HCT116 (cell line): ENCODE results near the gene SLAMF7. TPM values are rescaled to one million over a fixed set of nuclear protein-coding genes. Genes with fewer than 3 reads are reported as not detected.

Experiments
- ATAC-seq: fragments of 200-7000 bp; cut with Tn5 transposase; 2 replicates; pipeline ENCODE4 v1.9.1; 2020; ENCODE audit warnings: mild to moderate bottlenecking, moderate library complexity
- BruUV-seq: library from RNA; stranded (reverse); fragments of 400-500 nt; replicated peaks from 2 replicates; lab custom pipeline; 2021; lab: Mats Ljungman, UMichigan
- CTCF ChIA-PET: fragments of 300-600 bp; sonication (Branson Sonifier 250); formaldehyde crosslinking; loops from one replicate; lab custom pipeline; 2021; ENCODE audit warnings: antibody characterized with exemption; lab: Charles Lee
- POLR2A ChIA-PET: fragments of 300-600, 350-600 bp; sonication (Branson Sonifier 250); formaldehyde crosslinking; loops from one replicate; lab custom pipeline; 2021; ENCODE audit warnings: antibody characterized with exemption; lab: Charles Lee
- RAD21 ChIA-PET, 2 experiments: fragments of 300-600 bp; sonication (Branson Sonifier 250); formaldehyde crosslinking; loops; one replicate each; lab custom pipeline; 2023; ENCODE audit warnings: low total read pairs in 2 of 2; ENCODE audit not compliant: uncharacterized antibody in 2 of 2, unreplicated experiment in 2 of 2, low non-redundant PET in 1 of 2; lab: Charles Lee
- DNase-seq: peaks from one replicate; pipeline ENCODE4 v3.0.0-alpha.2; 2010; ENCODE audit warnings: low read depth, low spot score
- H2AFZ ChIP-seq: fragments of 200-600 bp; shearing (Covaris generic), sonication (generic); 2 replicates; pipeline ENCODE4 v1.6.1; 2017; ENCODE audit warnings: low read depth, mixed run types, mixed read lengths, antibody characterized with exemption, low read length; ENCODE audit not compliant: poor library complexity, severe bottlenecking
- H3K27ac ChIP-seq: 2 replicates; pipeline ENCODE4 v1.5.1; 2012; ENCODE audit warnings: low read depth, low read length
- H3K27me3 ChIP-seq: fragments of 200-600 bp; sonication (generic); 2 replicates; pipeline ENCODE4 v1.6.1; 2016; ENCODE audit warnings: mixed run types, low read length, mixed read lengths; ENCODE audit not compliant: insufficient read depth
- H3K36me3 ChIP-seq, 2 experiments: fragments of 200-500 bp in 1 of 2; fragments of 200-600 bp in 1 of 2; sonication (Bioruptor generic) in 1 of 2; sonication (generic) in 1 of 2; 2 replicates each; pipeline versions ENCODE4 v1.5.1 to v1.6.1; 2014 to 2016; ENCODE audit warnings: low read length in 2 of 2, inconsistent platforms in 1 of 2, mixed read lengths in 1 of 2, mixed run types in 1 of 2; ENCODE audit not compliant: insufficient read depth in 2 of 2, control insufficient read depth in 1 of 2
- H3K4me1 ChIP-seq, 2 experiments: fragments of 200-600 bp in 1 of 2; sonication (generic) in 1 of 2; 2 replicates each; pipeline versions ENCODE4 v1.5.1 to v1.6.1; 2012 to 2017; ENCODE audit warnings: low read length in 2 of 2, inconsistent platforms in 1 of 2, mild to moderate bottlenecking in 1 of 2, mixed read lengths in 1 of 2, mixed run types in 1 of 2, moderate library complexity in 1 of 2; ENCODE audit not compliant: insufficient read depth in 2 of 2, control insufficient read depth in 1 of 2
- H3K4me2 ChIP-seq: fragments of 200-600 bp; sonication (generic); 2 replicates; pipeline ENCODE4 v1.6.1; 2017; ENCODE audit warnings: mixed run types, low read length, mixed read lengths
- H3K4me3 ChIP-seq, 2 experiments: fragments of 200-600 bp in 1 of 2; sonication (generic) in 1 of 2; replicated peaks in 1 of 2; 2 replicates each; pipeline ENCODE4 v1.5.1; 2011 to 2016; ENCODE audit warnings: low read length in 2 of 2, control low read depth in 1 of 2, low read depth in 1 of 2, mild to moderate bottlenecking in 1 of 2, mixed read lengths in 1 of 2, mixed run types in 1 of 2
- H3K79me2 ChIP-seq: fragments of 200-600 bp; sonication (generic); 2 replicates; pipeline ENCODE4 v1.6.1; 2017; ENCODE audit warnings: mild to moderate bottlenecking, mixed run types, low read length, moderate library complexity, mixed read lengths; ENCODE audit not compliant: insufficient read depth
- H3K9ac ChIP-seq: fragments of 200-600 bp; sonication (generic); 2 replicates; pipeline ENCODE4 v1.6.1; 2016; ENCODE audit warnings: low read length, mixed read lengths
- H3K9me2 ChIP-seq: fragments of 200-600 bp; sonication (generic), shearing (Covaris generic); 2 replicates; pipeline ENCODE4 v1.6.1; 2017; ENCODE audit warnings: mixed run types, mild to moderate bottlenecking, moderate library complexity; ENCODE audit not compliant: insufficient read depth
- H3K9me3 ChIP-seq, 2 experiments: fragments of 200-500 bp in 1 of 2; fragments of 200-600 bp in 1 of 2; sonication (Bioruptor generic) in 1 of 2; sonication (generic) in 1 of 2; 2 replicates each; pipeline ENCODE4 v1.6.1; 2014 to 2017; ENCODE audit warnings: low read length in 2 of 2, mixed read lengths in 2 of 2, inconsistent platforms in 1 of 2, low read depth in 1 of 2, mild to moderate bottlenecking in 1 of 2, mixed run types in 1 of 2, moderate library complexity in 1 of 2; ENCODE audit not compliant: control insufficient read depth in 1 of 2, insufficient read depth in 1 of 2
- H4K20me1 ChIP-seq: fragments of 200-600 bp; sonication (generic), shearing (Covaris generic); 2 replicates; pipeline ENCODE4 v1.6.1; 2017; ENCODE audit warnings: mixed run types, mild to moderate bottlenecking, moderate library complexity; ENCODE audit not compliant: insufficient read depth
- ATF3 ChIP-seq: IDR thresholded peaks from 2 replicates; pipeline ENCODE4 v1.6.1; 2012
- CBX3 ChIP-seq: IDR thresholded peaks from 2 replicates; pipeline ENCODE4 v1.6.1; 2012; ENCODE audit warnings: low read depth
- CEBPB ChIP-seq: IDR thresholded peaks from 2 replicates; pipeline ENCODE4 v1.6.1; 2012; ENCODE audit warnings: low read depth
- EGR1 ChIP-seq: IDR thresholded peaks from 2 replicates; pipeline ENCODE4 v1.6.1; 2012; ENCODE audit warnings: low read depth
- ELF1 ChIP-seq: IDR thresholded peaks from 2 replicates; pipeline ENCODE4 v1.6.1; 2012; ENCODE audit warnings: low read depth, borderline replicate concordance
- EZH2 ChIP-seq: fragments of 200-600 bp; sonication (generic); IDR thresholded peaks from 2 replicates; pipeline ENCODE4 v1.6.1; 2017; ENCODE audit warnings: antibody characterized with exemption, mixed run types
- FOSL1 ChIP-seq: IDR thresholded peaks from 2 replicates; pipeline ENCODE4 v1.6.1; 2012; ENCODE audit warnings: low read depth
- JUND ChIP-seq: IDR thresholded peaks from 2 replicates; pipeline ENCODE4 v1.6.1; 2012
- MAX ChIP-seq: IDR thresholded peaks from 2 replicates; pipeline ENCODE4 v1.6.1; 2012
- POLR2A ChIP-seq: IDR thresholded peaks from 2 replicates; pipeline ENCODE4 v1.7.0; 2011; ENCODE audit warnings: borderline replicate concordance; ENCODE audit not compliant: insufficient read depth, insufficient read length; ENCODE audit errors: extremely low read depth
- POLR2AphosphoS5 ChIP-seq: IDR thresholded peaks from 2 replicates; pipeline ENCODE4 v1.6.1; 2011; ENCODE audit warnings: mild to moderate bottlenecking, low read depth, low read length, moderate library complexity
- RAD21 ChIP-seq: IDR thresholded peaks from 2 replicates; pipeline ENCODE4 v1.6.1; 2012; ENCODE audit warnings: low read depth, mild to moderate bottlenecking
- SIN3A ChIP-seq: IDR thresholded peaks from 2 replicates; pipeline ENCODE4 v1.6.1; 2012; ENCODE audit warnings: low read depth
- SP1 ChIP-seq: IDR thresholded peaks from 2 replicates; pipeline ENCODE4 v1.6.1; 2012; ENCODE audit warnings: low read depth
- TCF7L2 ChIP-seq: IDR thresholded peaks from 2 replicates; pipeline ENCODE4 v1.7.0; 2011; ENCODE audit warnings: borderline replicate concordance, inconsistent platforms; ENCODE audit not compliant: insufficient read depth, insufficient read length; ENCODE audit errors: extremely low read depth
- YY1 ChIP-seq: IDR thresholded peaks from 2 replicates; pipeline ENCODE4 v1.6.1; 2011; ENCODE audit warnings: low read length, low read depth, moderate library complexity, mild to moderate bottlenecking; ENCODE audit not compliant: insufficient replicate concordance; ENCODE audit errors: extremely low read depth
- ZFX ChIP-seq: fragments of 450-650 bp; IDR thresholded peaks from 2 replicates; pipeline ENCODE4 v1.6.1; 2017
- ZNF274 ChIP-seq: fragments of 200-500 bp; sonication (Bioruptor generic); IDR thresholded peaks from 2 replicates; pipeline ENCODE4 v1.6.1; 2014; ENCODE audit warnings: mild to moderate bottlenecking, low read depth, low read length, inconsistent platforms
- intact Hi-C: fragments of 100-400 bp; cut with micrococcal nuclease; formaldehyde crosslinking; loops from 2 replicates; pipeline ENCODE4 v1.10.0; 2022
- total RNA-seq: library from RNA; stranded (reverse); gene quantifications from one replicate; pipeline ENCODE4 v1.2.1, GENCODE V29; 2021; ENCODE audit not compliant: unreplicated experiment

Gene SLAMF7
- total RNA-seq, 1 experiment from 2014 or later = 0.34 TPM

GRCh38 chr1:160761886-160762285, 22.8 kb downstream of the SLAMF7 start:
- no TSS peak for BruUV-seq
- Histone ChIP-seq H3K9ac (no peak overlapping the region), H3K4me1 (no peaks in the 10 kb centered on the region), H3K27ac (no peak overlapping the region), H2AFZ (no peak overlapping the region), H3K9me3 (no peaks in the 10 kb centered on the region), H3K79me2 (no peaks in the 10 kb centered on the region), H3K4me3 (no peak overlapping the region), H3K27me3 (no peaks in the 10 kb centered on the region), H3K36me3 (no peaks in the 10 kb centered on the region), H3K4me2 (no peak overlapping the region), H3K9me2 (no peaks in the 10 kb centered on the region), H4K20me1 (no peaks in the 10 kb centered on the region)
- ATAC-seq (no peak), DNase-seq (no peak)
- ChIA-PET CTCF (no interaction called here), RAD21 (no interaction called here), POLR2A (no interaction called here)
- no peak for TF ChIP-seq CBX3
- no peak for TF ChIP-seq ATF3
- no peak for TF ChIP-seq ZFX
- intact Hi-C loops = no loop called here

- TF ChIP-seq JUND (no peak), TCF7L2 (no peak), ZNF274 (no peak), RAD21 (no peak), CEBPB (no peak), YY1 (no peak), POLR2AphosphoS5 (no peak), EZH2 (no peak), MAX (no peak), POLR2A (no peak), FOSL1 (no peak), ATF3 (no peak), ELF1 (no peak), EGR1 (no peak), SIN3A (no peak), SP1 (no peak)
- Histone ChIP-seq H3K36me3 (no peaks in the 10 kb centered on the region), H3K4me2 (no peak overlapping the region), H3K9me3 (no peaks in the 10 kb centered on the region), H3K27me3 (no peaks in the 10 kb centered on the region), H3K27ac (no peak overlapping the region), H4K20me1 (no peaks in the 10 kb centered on the region), H3K9me2 (no peaks in the 10 kb centered on the region), H2AFZ (no peak overlapping the region), H3K4me1 (no peaks in the 10 kb centered on the region), H3K4me3 (no peak overlapping the region), H3K9ac (no peak overlapping the region), H3K79me2 (no peaks in the 10 kb centered on the region)
- intact Hi-C loops = no loop called here
- RAD21 ChIA-PET = no interaction called here
- no TSS peak for BruUV-seq
- POLR2A ChIA-PET = no interaction called here
- CTCF ChIA-PET = interaction anchor here (1.5 kb wide), 1 partner anchor 71 kb away, joined by 3 read pairs; no protein-coding TSS in a partner anchor
- no peak for DNase-seq
- no peak for ATAC-seq
Observed at GRCh38 chr1:160763993-160764392, 24.9 kb downstream of the SLAMF7 start.
